Measurements from ENCODE around the gene SYNGR4.

Gene SYNGR4

GRCh38 chr19:48341515-48342413 is 22.4 kb upstream of the SYNGR4 start:
- FAIRE-seq (no peak), DNase-seq (ENCODE audit: low spot score) (no peak)

DNA sequence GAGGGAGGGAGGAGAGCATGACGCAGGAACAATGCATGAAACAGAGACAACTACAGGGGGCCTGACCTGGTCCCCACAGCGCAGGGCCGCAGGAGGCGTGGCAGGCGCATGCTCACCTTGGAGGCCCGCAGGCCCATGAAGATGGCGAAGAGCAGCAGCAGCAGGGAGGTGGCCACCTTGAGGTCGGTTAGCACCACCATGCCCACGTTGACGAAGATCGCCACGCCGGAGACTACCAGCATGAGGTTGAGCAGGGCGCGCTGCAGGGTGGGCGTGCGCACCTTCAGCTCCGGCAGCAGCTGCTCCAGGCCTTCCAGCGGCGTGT is 21.8 kb upstream of the SYNGR4 start:
- DNase-seq (ENCODE audit: low spot score) (no peak), FAIRE-seq (no peak)

GRCh38 chr19:48342841-48343540 is 21.2 kb upstream of the SYNGR4 start:
- DNase-seq (ENCODE audit: low spot score), result no peak

GRCh38 chr19:48344892-48345291 is 19.3 kb upstream of the SYNGR4 start:
- DNase-seq (ENCODE audit: low spot score) (no peak), FAIRE-seq (no peak)

More at GRCh38 chr19:48342841-48343540, 21.2 kb upstream of the SYNGR4 start:
- FAIRE-seq, result no peak

- no peak for FAIRE-seq
These were observed 18.0 kb upstream of the SYNGR4 start for GRCh38 chr19:48346191-48346590.

DNA sequence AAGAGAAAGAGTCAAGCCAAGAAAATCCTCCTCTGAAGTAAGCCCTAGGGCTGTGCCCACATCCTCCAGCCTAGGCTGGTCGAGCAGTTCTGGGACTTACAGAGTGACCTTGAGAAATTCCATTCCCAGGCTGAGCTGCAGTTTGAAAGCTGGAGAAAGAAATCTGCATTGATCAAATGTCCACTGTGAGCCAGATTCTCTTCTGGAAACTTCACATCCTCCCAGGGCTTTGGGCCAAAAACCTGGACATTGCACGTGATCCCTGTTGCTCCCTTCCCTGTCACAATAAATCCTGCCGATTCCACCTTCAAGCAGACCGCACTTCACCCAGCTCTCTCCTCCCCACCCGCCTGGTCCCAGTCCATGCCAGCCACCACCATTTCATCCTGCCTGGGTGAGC is 16.1 kb upstream of the SYNGR4 start:
- no peak for FAIRE-seq
- DNase-seq (ENCODE audit: low spot score), result no peak

More at GRCh38 chr19:48346191-48346590, 18.0 kb upstream of the SYNGR4 start:
- DNase-seq (ENCODE audit: low spot score), result no peak

GRCh38 chr19:48348737-48349136 is 15.4 kb upstream of the SYNGR4 start:
- DNase-seq (ENCODE audit: low spot score), result no peak
- FAIRE-seq, result no peak

- no peak for DNase-seq (ENCODE audit: low spot score)
- no peak for FAIRE-seq
These were observed 13.3 kb upstream of the SYNGR4 start for GRCh38 chr19:48350856-48351255.

GRCh38 chr19:48351341-48351752 is 12.8 kb upstream of the SYNGR4 start:
- no peak for FAIRE-seq
- peak; percentile 8 for DNase-seq (ENCODE audit: low spot score)

- DNase-seq (ENCODE audit: low spot score) (peak; percentile 12), FAIRE-seq (no peak)
These were observed 10.5 kb upstream of the SYNGR4 start for GRCh38 chr19:48353677-48354076.

GRCh38 chr19:48354332-48354992 is 9.7 kb upstream of the SYNGR4 start:
- DNase-seq (ENCODE audit: low spot score) (no peak), FAIRE-seq (no peak)

DNA sequence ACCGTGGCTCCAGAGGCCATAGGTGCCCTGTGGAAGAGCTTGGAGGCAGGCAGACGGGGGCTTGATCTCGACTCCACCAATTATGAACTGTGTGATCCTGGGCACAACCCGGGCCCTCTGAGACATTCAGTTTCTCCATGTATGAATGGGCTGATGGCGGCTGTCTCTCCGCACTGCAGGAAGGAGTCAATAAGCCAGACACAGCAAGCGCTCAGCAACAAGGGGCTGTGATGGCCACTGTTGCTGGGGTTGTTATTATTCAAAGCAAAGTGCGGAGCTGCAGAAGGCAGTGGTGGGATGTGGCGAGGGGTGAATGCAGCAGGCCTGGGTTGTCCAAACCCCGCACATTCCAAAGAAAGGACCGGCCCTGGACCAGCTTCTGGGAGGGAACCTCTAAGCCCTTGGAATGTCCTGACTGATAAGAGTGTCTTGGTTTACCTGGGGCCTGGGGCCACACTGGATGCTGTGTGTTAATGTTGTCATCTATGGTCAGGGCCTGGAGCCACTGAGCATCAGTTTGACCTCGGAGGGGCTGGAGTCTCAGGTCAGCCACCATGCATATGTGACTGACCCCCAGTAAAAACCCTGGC is 8.7 kb upstream of the SYNGR4 start:
- no peak for FAIRE-seq

GRCh38 chr19:48359123-48359522 is 5.0 kb upstream of the SYNGR4 start:
- FAIRE-seq, result no peak
- DNase-seq (ENCODE audit: low spot score), result no peak

More for the DNA sequence above, 8.7 kb upstream of the SYNGR4 start:
- no peak for DNase-seq (ENCODE audit: low spot score)

GRCh38 chr19:48361912-48362311 is 2.3 kb upstream of the SYNGR4 start:
- DNase-seq (ENCODE audit: low spot score), result no peak

GRCh38 chr19:48362716-48363499 is 1.3 kb upstream of the SYNGR4 start:
- FAIRE-seq (peak; percentile 53), DNase-seq (ENCODE audit: low spot score) (peak; percentile 90)

More at GRCh38 chr19:48361912-48362311, 2.3 kb upstream of the SYNGR4 start:
- no peak for FAIRE-seq

GRCh38 chr19:48363500-48363809 is 712 bp upstream of the SYNGR4 start:
- DNase-seq (ENCODE audit: low spot score) (no peak), FAIRE-seq (no peak)

- DNase-seq (ENCODE audit: low spot score) (no peak), FAIRE-seq (no peak)
These were observed 606 bp downstream of the SYNGR4 start for GRCh38 chr19:48364598-48365348.

DNA sequence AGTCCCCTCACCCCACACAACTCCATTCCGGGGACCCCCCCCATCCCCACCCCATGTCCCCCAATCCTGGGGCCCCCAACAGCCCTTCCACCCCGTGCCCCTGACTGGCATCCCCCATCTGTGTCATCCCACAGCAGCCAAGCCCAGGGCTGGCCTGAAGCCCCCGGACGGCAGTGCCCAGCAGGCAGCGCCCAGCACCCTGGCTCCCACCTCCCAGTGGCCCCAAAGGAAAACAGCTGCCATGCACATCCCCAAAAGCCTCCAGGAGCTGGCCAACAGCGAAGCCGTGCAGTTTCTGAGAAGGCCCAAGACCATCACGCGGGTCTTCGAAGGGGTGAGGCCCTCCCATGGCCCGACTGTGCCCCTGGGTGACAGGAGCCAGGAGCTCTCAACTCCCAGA is 1.4 kb downstream of the SYNGR4 start:
- DNase-seq (ENCODE audit: low spot score) (no peak), FAIRE-seq (no peak)

GRCh38 chr19:48367855-48368254 is 3.7 kb downstream of the SYNGR4 start:
- no peak for DNase-seq (ENCODE audit: low spot score)
- FAIRE-seq, result no peak

DNA sequence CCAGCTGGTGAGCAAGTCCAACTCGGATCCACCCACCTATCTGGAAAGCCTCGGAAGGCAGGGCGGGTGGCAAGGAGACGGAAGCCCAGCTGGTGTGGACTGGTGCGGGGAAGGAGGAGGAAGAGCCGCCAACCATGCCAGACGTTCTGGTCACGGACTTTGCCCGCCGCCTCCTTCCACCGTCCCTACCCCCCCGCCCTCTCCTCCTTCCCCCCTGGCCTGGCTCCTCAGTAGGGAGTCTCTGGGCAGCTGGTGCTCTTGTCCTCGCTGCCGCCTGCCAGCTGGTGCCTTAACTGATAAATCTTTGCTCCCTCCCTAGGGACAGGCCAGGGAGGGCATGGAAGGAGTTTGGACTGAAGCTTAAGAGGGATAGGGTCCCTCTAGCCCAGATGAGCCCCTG is 4.8 kb downstream of the SYNGR4 start:
- no peak for DNase-seq (ENCODE audit: low spot score)
- no peak for FAIRE-seq
